Measurements from ENCODE around the gene FOXN1.

FOXN1 gene

GRCh38 chr17:28478712-28479615, 27.2 kb upstream of the FOXN1 start:
- DNase-seq, result no peak

- no peak for DNase-seq
Measured at GRCh38 chr17:28480278-28480677, 25.9 kb upstream of the FOXN1 start.

DNA sequence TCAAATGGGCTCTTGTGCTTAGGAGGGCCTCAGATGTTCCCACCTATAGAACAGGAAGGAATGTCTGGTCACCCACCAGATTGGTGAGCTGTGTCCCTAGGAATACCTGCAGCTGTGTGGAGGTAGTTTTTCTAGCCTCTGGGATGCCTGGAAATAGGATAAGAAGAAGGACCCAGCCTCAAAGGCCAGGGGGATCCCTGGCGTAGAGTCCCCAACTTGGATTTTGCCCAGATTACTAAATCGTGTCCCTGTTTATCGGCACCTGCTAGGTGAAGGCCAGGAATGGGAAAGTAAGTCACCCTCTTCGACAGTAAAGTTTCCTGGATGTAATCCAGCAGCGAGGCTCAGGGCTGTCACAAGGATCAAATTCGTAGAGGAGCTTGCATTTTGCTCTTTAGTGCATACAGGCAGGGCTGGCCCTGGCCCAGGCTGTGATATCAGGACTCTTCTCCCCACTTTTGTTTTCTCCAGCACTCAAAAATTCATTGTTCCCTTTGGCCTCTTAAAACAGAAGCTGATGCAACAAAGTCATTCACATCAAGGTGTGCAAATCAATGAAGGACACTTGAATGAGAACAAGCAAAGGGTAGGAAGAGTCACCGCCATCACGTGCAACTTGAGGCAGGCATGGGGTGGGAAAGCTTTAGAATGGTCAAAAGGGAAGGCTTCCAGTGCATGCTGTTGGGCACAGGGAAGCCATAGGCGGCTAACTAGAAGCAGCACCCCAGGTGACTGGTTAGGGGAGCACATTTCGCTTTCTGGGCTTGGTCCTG, 25.2 kb upstream of the FOXN1 start:
- no peak for DNase-seq

- no peak for DNase-seq
Measured at GRCh38 chr17:28482551-28483199, 23.5 kb upstream of the FOXN1 start.

GRCh38 chr17:28484296-28484695, 21.9 kb upstream of the FOXN1 start:
- peak; percentile 47 for DNase-seq

DNA sequence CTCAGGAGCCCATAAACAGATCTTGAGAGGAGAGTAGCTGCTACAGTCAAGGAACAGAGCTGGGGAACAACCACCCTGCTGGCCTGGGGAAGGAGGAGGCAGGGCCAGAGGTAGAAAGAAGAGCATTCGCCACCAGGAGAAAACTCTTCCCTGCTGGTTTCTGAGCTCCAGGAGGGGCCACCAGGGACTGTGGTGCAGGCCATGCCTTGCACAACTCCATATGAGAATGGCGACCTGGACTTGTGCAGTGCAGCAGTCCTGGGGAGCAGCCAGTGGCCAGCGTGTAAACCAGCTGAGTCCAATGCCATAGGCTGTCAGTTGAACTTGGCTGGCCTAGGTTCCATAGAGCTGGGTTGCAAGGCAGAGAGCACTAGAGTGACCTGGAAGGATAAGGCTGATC, 21.1 kb upstream of the FOXN1 start:
- DNase-seq, result no peak

DNA sequence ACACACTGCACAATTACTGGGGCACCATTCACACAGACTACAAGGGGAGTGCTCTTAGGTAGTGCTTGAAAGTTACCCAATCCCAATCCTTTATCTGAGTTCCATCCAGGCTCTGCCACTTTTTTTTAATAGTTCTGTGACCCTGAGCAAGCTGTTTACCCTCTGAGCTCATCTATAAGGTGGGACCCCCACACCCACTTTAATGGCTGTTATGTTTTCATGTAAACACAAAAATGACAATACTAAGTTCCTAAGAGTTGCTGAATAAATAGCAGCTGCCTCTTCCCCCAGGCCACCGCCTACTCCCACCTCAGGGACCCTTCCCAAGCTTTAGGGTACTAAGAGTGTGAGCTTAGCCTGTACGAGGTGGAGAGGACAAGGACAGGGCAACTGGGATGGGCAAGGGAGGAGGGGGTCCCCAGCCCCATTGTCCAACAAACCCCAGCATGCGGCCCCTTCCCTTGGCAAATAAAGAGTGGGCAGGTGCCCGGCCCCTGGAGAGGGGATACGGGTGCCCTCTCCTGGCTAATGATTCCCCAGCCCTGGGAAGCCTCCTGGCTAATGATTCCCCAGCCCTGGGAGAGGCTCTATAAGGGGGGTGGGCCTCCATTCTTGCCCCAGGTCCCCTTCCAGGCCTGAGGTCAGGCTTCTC, 18.1 kb upstream of the FOXN1 start:
- DNase-seq, result no peak

GRCh38 chr17:28488533-28489276, 17.4 kb upstream of the FOXN1 start:
- no peak for DNase-seq

GRCh38 chr17:28491286-28491685, 14.9 kb upstream of the FOXN1 start:
- DNase-seq, result no peak

DNA sequence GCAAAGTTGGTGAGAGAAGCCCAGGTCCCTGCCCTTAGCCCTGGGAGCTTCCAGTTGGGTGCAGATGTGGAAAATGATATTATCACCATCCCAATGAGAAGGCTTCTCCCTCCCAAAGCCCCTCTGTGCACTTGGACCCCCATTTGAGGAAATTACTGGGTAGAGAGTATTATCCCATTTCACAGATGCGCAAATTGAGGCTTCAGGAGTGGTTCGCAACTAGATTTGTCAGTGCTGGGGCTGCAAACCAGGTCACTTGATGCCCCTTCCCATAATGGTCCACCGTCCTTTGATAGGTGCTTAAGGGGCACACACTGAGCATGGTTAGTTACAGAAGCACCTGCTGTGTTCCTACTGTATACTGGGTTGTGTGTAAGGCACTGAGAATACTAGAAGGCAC, 14.3 kb upstream of the FOXN1 start:
- DNase-seq, result no peak

DNA sequence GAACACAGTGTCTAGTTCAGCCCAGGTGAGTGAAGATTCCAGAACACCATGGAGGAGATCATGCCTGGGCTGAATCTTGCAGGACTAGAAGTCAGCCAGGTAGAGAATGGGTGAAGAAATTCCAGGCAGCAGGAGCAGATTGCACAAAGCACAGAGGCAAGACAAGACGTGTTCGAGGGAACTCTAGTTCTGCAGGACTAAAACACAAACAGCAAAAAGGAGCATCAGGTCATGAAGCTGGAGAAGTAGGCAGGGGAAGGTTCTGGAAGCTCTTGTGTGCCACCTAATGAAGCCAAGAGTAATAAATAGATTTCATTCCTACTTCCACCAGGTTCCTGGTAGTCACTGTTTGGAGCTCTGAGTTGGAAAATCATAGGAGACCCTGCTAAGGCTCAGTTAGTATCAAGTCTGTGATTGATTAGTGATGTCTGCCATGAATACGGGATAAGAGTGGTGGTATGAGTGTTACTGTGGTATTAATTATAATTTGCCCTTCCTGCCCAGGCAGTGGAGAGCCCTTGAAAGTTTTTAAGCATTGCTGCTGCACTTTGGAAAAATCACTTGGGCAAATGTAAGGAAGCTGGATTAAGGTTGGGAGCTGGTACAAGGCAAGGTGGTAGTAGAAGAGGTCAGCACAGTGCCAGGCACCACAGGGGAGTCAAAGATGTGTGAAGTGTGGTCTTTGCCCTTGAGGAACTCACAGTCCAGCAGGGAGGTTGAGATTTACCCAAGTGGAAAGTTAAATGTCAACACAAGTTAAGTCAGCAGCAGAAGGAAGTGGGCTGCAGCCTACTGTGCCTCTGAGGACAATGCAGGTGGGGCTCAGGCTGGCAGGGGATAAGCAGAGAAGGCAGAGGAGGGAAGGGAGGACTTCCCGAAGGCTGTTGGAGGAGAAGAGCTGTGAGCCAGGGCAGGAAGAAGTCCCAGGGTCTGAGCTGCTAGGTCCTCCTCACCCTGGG, 13.5 kb upstream of the FOXN1 start:
- DNase-seq, result peak; percentile 33

DNA sequence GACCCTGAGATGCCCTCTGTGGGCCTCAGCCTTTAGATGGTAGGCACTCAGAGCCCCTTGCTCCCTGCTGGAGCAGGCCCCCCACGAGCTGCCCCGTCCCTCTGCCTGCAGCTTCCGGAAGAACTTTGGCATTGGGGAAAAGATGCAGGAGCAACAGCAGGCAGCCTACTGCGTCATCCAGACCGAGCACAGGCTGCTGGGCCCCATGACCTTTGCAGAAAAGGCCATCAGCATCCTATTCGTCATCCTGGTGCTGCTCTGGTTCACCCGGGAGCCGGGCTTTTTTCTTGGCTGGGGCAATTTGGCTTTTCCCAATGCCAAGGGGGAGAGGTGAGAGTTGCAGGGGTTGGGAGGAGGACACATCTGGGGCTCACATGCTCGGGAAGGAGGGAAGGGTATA, 12.7 kb upstream of the FOXN1 start:
- DNase-seq, result no peak

DNA sequence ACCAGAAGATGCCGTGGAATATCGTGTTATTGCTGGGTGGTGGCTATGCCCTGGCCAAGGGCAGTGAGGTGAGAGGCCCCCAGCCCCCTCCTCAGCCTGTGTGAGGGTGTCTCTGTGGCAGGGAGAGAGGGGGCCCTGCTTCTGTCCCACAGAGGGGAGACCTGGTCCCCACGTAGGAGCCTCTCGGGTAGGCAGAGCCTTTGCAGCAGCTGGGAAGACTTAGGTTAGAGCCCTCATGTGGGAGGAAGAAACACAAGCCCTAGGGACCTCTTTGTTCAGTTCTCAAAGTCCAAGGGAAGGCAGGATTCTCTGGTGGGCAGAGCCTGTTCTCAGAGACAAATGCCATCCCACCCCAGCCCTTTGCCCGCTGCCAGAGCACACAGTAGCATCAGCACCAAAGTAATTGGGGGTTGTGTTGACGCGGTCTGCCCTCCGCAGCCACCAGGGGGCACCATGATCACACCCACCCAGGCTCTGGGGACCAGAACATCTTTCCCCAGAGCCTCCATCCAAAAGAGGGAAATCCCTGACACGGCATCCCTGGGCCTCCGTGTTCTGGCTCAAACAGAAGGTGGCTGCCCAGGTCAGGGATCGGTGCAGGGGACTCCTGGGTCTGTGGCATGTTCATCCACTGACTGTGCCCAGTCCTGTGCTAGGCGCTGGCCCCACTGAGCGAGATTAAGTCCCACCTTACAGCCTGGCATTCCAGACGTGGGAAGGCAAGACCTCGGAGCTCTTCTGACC, 11.5 kb upstream of the FOXN1 start:
- DNase-seq, result peak; percentile 84

- DNase-seq, result no peak
Measured at GRCh38 chr17:28495635-28496034, 10.5 kb upstream of the FOXN1 start.

DNA sequence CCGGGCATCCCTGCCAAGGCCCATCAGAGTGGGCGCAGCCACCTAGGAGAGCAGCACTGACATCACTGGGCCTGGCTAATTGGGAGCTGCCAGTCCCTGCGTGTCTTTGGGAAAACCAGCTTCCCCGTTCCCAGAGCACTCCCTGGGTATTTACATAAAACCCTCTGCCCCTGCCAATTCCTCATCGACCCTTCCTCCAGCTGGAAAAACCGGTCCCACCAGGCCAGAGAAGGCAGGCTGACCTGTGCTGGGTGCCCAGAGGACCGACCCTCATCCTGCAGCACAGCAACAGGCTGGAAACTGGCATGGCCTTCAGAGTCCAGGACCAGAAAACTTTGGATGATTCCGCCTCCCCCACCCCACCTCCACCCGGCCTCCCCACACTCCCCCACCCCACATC, 8.2 kb upstream of the FOXN1 start:
- no peak for DNase-seq

DNA sequence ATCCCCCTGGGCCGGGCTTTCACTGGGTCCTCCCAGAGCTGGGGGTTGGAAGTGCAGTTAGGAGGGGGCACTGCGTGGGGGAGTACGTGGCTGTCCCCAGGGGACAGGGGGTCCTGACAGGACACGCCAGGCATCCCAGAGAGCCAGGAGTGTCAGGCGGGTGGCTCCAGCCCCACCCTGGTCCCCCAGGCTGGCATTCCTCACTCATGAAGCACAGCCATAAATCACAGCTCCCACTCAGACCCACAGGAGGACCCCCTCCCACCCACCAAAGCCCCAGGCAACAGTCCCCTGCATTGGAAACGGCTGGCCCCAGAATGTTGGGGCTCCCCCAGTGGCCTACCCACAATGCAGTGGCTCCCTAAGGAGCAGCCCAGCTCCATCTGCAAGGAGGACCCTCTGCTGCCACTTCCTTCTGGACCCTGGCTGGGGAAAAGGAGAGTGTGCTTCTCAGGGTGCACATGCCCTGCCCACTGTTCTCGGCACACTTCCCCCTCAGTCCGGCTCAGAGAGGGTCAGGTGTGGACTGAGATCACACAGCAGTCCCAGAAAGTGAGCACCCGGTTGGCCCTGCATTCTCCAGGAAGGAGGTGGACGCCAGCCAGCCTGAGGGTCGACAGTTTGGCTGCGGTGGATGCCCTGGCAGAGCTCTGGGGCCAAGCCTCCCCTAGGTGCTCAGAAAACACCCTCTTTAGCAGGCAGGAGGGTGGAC, 7.3 kb upstream of the FOXN1 start:
- no peak for DNase-seq

DNA sequence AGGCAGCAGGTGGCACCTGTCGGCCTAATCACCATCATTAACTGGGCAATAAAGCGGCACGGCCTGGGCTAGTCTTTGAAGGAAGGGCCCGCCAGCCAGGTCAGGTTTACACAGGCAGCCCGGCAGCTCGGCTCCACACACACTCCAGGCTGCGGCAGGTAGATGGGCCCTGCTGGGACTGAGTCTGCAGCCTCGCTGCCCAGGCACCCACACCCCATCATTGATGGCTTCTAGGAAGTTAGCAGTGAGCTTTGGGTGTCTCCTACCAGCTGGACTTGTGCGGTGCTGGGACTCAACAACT, 6.8 kb upstream of the FOXN1 start:
- no peak for DNase-seq

- DNase-seq, result no peak
Measured at GRCh38 chr17:28499684-28500357, 6.3 kb upstream of the FOXN1 start.

DNA sequence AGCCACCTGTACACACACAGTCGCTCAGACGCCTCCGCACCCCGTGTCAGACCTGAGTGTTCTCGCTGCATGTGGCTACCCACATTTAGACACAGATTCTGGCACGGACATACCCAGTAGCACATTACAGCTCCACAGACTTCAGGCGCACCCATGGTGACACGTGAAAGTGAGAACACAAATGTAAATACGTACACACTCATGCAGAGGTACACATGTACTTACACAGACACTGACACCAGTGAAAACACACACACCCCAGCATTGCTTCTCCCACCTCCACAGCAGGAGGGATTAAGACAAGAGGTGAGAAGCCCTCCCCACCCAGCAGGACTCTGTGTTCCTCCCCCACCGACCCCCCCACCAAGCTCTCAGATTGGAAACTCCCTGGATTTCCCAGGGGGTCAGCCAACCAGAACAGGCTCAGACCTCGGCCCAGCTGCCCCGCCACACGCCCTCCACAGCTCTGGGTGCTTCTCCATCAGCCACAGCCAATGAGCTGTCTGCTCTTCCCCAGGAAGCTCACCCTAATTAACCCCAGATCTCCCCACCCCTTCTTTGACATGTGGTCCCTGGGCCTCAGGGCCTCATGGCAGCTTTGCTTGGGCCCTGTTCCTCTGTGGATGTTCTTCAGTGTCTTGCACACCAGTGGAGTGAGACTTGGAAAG, 5.3 kb upstream of the FOXN1 start:
- peak; percentile 23 for DNase-seq
